ENCODE results near the gene IER5. TPM values are rescaled to one million over a fixed set of nuclear protein-coding genes. Genes with fewer than 3 reads are reported as not detected.
A peak's percentile ranks its signal among the peaks of the same experiment; 100 is the strongest.

IER5 gene
- total and polyA plus RNA-seq, 3 experiments from 2014 or later = 29.0 to 57.2 (median 52.3) TPM

DNA sequence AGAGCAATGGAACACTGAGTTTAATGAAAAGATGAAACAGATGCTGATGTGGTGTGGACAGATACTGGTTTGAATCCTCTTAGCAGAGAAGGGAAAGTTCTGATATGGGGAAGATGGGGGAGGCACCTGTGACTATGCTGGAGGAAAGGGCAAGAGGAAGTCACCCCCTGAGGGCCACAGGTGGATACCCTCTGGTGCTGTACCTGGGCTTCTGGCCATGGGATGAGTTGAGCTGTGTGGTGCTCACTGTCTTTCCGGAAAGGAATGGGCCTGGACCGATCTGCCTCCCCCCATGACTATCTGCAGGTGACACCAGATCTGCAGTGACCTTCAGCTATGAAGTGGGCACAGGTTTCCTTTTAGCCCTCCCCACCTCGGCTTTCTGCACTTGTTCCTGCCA, 52.4 kb downstream of the IER5 start:
- H3K27ac Mint-ChIP-seq = peak overlapping the region in 3 of 8 donors; percentile 5 to 67 (median 56)
- no peaks in the 10 kb centered on the region for H3K36me3 Mint-ChIP-seq
- DNase-seq = no peak
- Histone ChIP-seq H3K27ac (ENCODE audit: low read depth, low read length) (no peak overlapping the region), H3K27me3 (ENCODE audit: insufficient read depth, low read length, poor library complexity, severe bottlenecking) (no peaks in the 10 kb centered on the region), H3K36me3 (ENCODE audit: insufficient read depth, low read length) (no peaks in the 10 kb centered on the region), H3K4me3 (ENCODE audit: low read length) (no peak overlapping the region), H3K4me1 (ENCODE audit: insufficient read depth, low read length) (peaks cover 16% of the 10 kb centered on the region), H3K9me3 (ENCODE audit: low read length) (no peaks in the 10 kb centered on the region)
- CTCF ChIA-PET = interaction anchor here (1.0 to 6.2 kb wide), 16 partner anchors 9 to 259 kb away, joined by 4 to 98 read pairs (median 17); partner anchors contain the start of genes IER5, MR1 and STX6
- POLR2A ChIA-PET = interaction anchor here (1.5 to 1.6 kb wide), 2 partner anchors 36 to 57 kb away, joined by 5 to 6 read pairs; no protein-coding TSS in a partner anchor
- H3K4me3 Mint-ChIP-seq = peak overlapping the region in 1 of 7 donors; percentile 5
- no peaks in the 10 kb centered on the region for H3K9me3 Mint-ChIP-seq
- H3K27me3 Mint-ChIP-seq = peaks cover 0 to 3% of the 10 kb centered on the region in 2 donors
- H3K4me1 Mint-ChIP-seq = peaks cover 25 to 35% (median 27%) of the 10 kb centered on the region in 3 donors

DNA sequence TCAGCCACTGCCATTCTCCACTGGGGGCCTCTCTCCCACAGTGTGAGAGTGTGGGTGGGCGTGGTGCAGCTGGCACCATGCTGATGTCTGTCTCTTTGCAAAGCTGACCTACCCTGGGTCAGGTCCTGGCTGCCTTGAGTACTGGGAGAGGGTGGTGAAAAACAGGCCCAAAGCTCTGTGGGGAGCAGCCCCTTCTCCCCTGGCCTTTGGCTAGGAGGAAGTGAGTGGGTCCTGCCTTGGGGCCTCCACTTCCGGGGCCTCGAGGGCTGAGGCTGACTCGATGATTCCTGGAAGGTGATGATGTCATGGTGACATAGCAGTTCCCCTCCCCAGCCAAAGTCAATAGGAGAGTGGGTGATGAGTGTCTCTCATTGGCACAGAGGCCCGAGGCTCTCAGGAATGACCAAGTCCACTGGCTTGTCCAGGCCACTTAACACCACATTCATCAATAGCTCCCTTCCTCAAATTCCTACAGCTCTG, 53.0 kb downstream of the IER5 start:
- Mint-ChIP-seq H3K27me3 (peaks cover 0 to 3% of the 10 kb centered on the region in 2 donors), H3K4me1 (peaks cover 26 to 35% (median 26%) of the 10 kb centered on the region in 3 donors), H3K27ac (peak overlapping the region in 3 of 8 donors; percentile 4 to 71 (median 13)), H3K4me3 (no peak overlapping the region), H3K9me3 (no peaks in the 10 kb centered on the region), H3K36me3 (no peaks in the 10 kb centered on the region)
- Histone ChIP-seq H3K4me1 (ENCODE audit: insufficient read depth, low read length) (peaks cover 16% of the 10 kb centered on the region), H3K27me3 (ENCODE audit: insufficient read depth, low read length, poor library complexity, severe bottlenecking) (no peaks in the 10 kb centered on the region), H3K27ac (ENCODE audit: low read depth, low read length) (no peak overlapping the region), H3K9me3 (ENCODE audit: low read length) (no peaks in the 10 kb centered on the region), H3K4me3 (ENCODE audit: low read length) (no peak overlapping the region), H3K36me3 (ENCODE audit: insufficient read depth, low read length) (no peaks in the 10 kb centered on the region)
- ChIA-PET POLR2A (interaction anchor here (1.1 to 1.6 kb wide), 3 partner anchors 36 to 58 kb away, joined by 5 to 6 read pairs (median 6); partner anchors contain the start of gene IER5), CTCF (interaction anchor here (0.8 to 6.2 kb wide), 27 partner anchors 10 to 626 kb away, joined by 3 to 98 read pairs (median 10); partner anchors contain the start of genes IER5, MR1 and STX6)
- DNase-seq = no peak

Other genes with a start within 250 kb of the IER5 start
- under 1 TPM; 0.22 to 0.49 TPM for gene KIAA1614, start 175.8 kb upstream of the IER5 start, total RNA-seq
- gene KIAA1614, start 175.8 kb upstream of the IER5 start, polyA plus RNA-seq = 0.10 TPM
- 10 to 100 TPM; 21.1 to 21.5 TPM for gene STX6, start 65.8 kb upstream of the IER5 start, total RNA-seq
- 11.0 TPM for gene STX6, start 65.8 kb upstream of the IER5 start, polyA plus RNA-seq
- gene MR1, start 54.7 kb upstream of the IER5 start, total RNA-seq = 10 to 100 TPM; 13.8 to 16.4 TPM
- 37.7 TPM for gene MR1, start 54.7 kb upstream of the IER5 start, polyA plus RNA-seq